CD14-positive monocyte (primary cell): Measurements from ENCODE around the gene PRKD1. TPM values are rescaled to one million over a fixed set of nuclear protein-coding genes. Genes with fewer than 3 reads are reported as not detected.
"Not testable (repeated sequence)": the region's sequence is repeated elsewhere in the genome, so short reads cannot be mapped to it uniquely, and the experiment has no call there.

Experiments used
- DNase-seq, 3 donors: peaks; one replicate each; pipeline ENCODE4 v3.0.0-alpha.2; 2011 to 2022
- H2AFZ ChIP-seq: 2 replicates; pipeline ENCODE4 v1.6.0; 2012; ENCODE audit warnings: mild to moderate bottlenecking, low read depth, low read length, inconsistent platforms; ENCODE audit not compliant: insufficient read depth, poor library complexity, severe bottlenecking
- H3K27ac ChIP-seq, 2 donors: 1 replicate in 1 of 2; 2 replicates in 1 of 2; pipeline ENCODE4 v1.5.1; 2012 to 2013; ENCODE audit warnings: low read length in 2 of 2, control low read depth in 1 of 2, inconsistent platforms in 1 of 2, low read depth in 1 of 2, mild to moderate bottlenecking in 1 of 2
- H3K27me3 ChIP-seq, 2 donors: one replicate each; pipeline versions ENCODE4 v1.6.0 to v1.6.1; 2011 to 2013; ENCODE audit warnings: low read length in 2 of 2; ENCODE audit not compliant: control insufficient read depth in 2 of 2, insufficient read depth in 2 of 2
- H3K36me3 ChIP-seq, 2 donors: replicated peaks in 1 of 2; 1 replicate in 1 of 2; 2 replicates in 1 of 2; pipeline versions ENCODE4 v1.5.1 to v1.6.1; 2012 to 2013; ENCODE audit warnings: low read length in 2 of 2, control low read depth in 1 of 2, inconsistent platforms in 1 of 2, mild to moderate bottlenecking in 1 of 2; ENCODE audit not compliant: insufficient read depth in 2 of 2, control insufficient read depth in 1 of 2
- H3K4me1 ChIP-seq, 2 donors: 1 replicate in 1 of 2; 2 replicates in 1 of 2; pipeline versions ENCODE4 v1.5.1 to v1.6.1; 2012 to 2013; ENCODE audit warnings: low read length in 2 of 2, control low read depth in 1 of 2, inconsistent platforms in 1 of 2, mild to moderate bottlenecking in 1 of 2, moderate library complexity in 1 of 2; ENCODE audit not compliant: insufficient read depth in 2 of 2, control insufficient read depth in 1 of 2
- H3K4me2 ChIP-seq: replicated peaks from 2 replicates; pipeline ENCODE3; 2012; ENCODE audit warnings: low read length, moderate library complexity, mild to moderate bottlenecking; ENCODE audit not compliant: poor library complexity, severe bottlenecking; ENCODE audit errors: extremely low read depth
- H3K4me3 ChIP-seq, 3 experiments: fragments of 200-600 bp in 1 of 3; sonication (generic) in 1 of 3; replicated peaks in 1 of 3; 1 replicate in 2 of 3; 2 replicates in 1 of 3; pipeline ENCODE4 v1.5.1; 2011 to 2013; ENCODE audit warnings: low read length in 3 of 3, mild to moderate bottlenecking in 3 of 3, control low read depth in 2 of 3, low read depth in 2 of 3, inconsistent platforms in 1 of 3, moderate library complexity in 1 of 3
- H3K79me2 ChIP-seq: 2 replicates; pipeline ENCODE4 v1.6.0; 2012; ENCODE audit warnings: mild to moderate bottlenecking, control low read depth, inconsistent platforms, low read length, moderate library complexity; ENCODE audit not compliant: insufficient read depth
- H3K9ac ChIP-seq: 2 replicates; pipeline ENCODE4 v1.6.0; 2017; ENCODE audit warnings: low read length, mild to moderate bottlenecking; ENCODE audit not compliant: insufficient read depth, poor library complexity, severe bottlenecking
- H3K9me3 ChIP-seq, 2 donors: replicated peaks in 1 of 2; 1 replicate in 1 of 2; 2 replicates in 1 of 2; pipeline versions ENCODE4 v1.5.1 to v1.6.1; 2012 to 2013; ENCODE audit warnings: low read length in 2 of 2, control low read depth in 1 of 2; ENCODE audit not compliant: control insufficient read depth in 1 of 2, insufficient read depth in 1 of 2
- H4K20me1 ChIP-seq: 2 replicates; pipeline ENCODE4 v1.6.0; 2012; ENCODE audit warnings: mild to moderate bottlenecking, low read length, control low read depth, moderate library complexity; ENCODE audit not compliant: insufficient read depth
- H3K27ac Mint-ChIP-seq, 7 donors: one replicate each; pipeline ENCODE4 v1.8.0; 2020; ENCODE audit warnings: mild to moderate bottlenecking in 7 of 7, mixed read lengths in 7 of 7, moderate library complexity in 6 of 7, inconsistent platforms in 2 of 7
- H3K27me3 Mint-ChIP-seq, 3 donors: one replicate each; pipeline ENCODE4 v1.8.0; 2021 to 2022; ENCODE audit warnings: low read depth in 3 of 3, mild to moderate bottlenecking in 3 of 3, mixed read lengths in 3 of 3, moderate library complexity in 3 of 3, inconsistent platforms in 1 of 3
- H3K36me3 Mint-ChIP-seq, 2 donors: one replicate each; pipeline ENCODE4 v1.8.0; 2020; ENCODE audit warnings: mixed read lengths in 2 of 2, inconsistent platforms in 1 of 2, mild to moderate bottlenecking in 1 of 2
- H3K4me1 Mint-ChIP-seq: one replicate; pipeline ENCODE4 v1.8.0; 2020; ENCODE audit warnings: mild to moderate bottlenecking, mixed read lengths
- H3K4me3 Mint-ChIP-seq, 2 donors: one replicate each; pipeline ENCODE4 v1.8.0; 2020; ENCODE audit warnings: mild to moderate bottlenecking in 2 of 2, mixed read lengths in 2 of 2, moderate library complexity in 1 of 2
- H3K9me3 Mint-ChIP-seq, 7 donors: one replicate each; pipeline ENCODE4 v1.8.0; 2020 to 2022; ENCODE audit warnings: mixed read lengths in 7 of 7, mild to moderate bottlenecking in 6 of 7, moderate library complexity in 6 of 7, inconsistent platforms in 2 of 7
- CTCF ChIP-seq: fragments of 200-600 bp; IDR thresholded peaks from one replicate; pipeline ENCODE4 v1.8.0; 2022; ENCODE audit warnings: antibody characterized with exemption, mild to moderate bottlenecking
- WGBS: methylation state at CpG from one replicate; pipeline ENCODE4 v1.1.5; 2013; ENCODE audit warnings: missing lambda C conversion rate; ENCODE audit not compliant: insufficient coverage; 5-methylcytosine and 5-hydroxymethylcytosine counted together
- intact Hi-C, 2 donors: fragments of 100-400 bp; cut with micrococcal nuclease; formaldehyde crosslinking; loops; one replicate each; pipeline versions ENCODE4 v1.15.0 to v1.15.1; 2023
- polyA plus RNA-seq, 3 donors: library from polyadenylated mRNA; depleted of rRNA in 1 of 3; unstranded in 2 of 3; stranded (reverse) in 1 of 3; fragments of 300-500 nt in 2 of 3; fragments of >200 nt in 1 of 3; fragmentation: Illumina TruSeq in 2 of 3; gene quantifications; 1 replicate in 2 of 3; 2 replicates in 1 of 3; pipeline ENCODE4 v1.2.3, GENCODE V29; 2012 to 2021

PRKD1 gene
- polyA plus RNA-seq, 3 donors = not detected

GRCh38 chr14:29706700-29707099 lies 220.9 kb downstream of the PRKD1 start:
- H3K27ac ChIP-seq = no peak overlapping the region
- H3K4me3 ChIP-seq = no peak overlapping the region
- intact Hi-C loops = no loop called here
- Mint-ChIP-seq H3K36me3 (no peaks in the 10 kb centered on the region), H3K27ac (no peak overlapping the region), H3K4me3 (no peak overlapping the region), H3K9me3 (peaks cover 0 to 4% (median 0%) of the 10 kb centered on the region in 7 donors), H3K4me1 (no peaks in the 10 kb centered on the region), H3K27me3 (no peaks in the 10 kb centered on the region)
- no peaks in the 10 kb centered on the region for H3K79me2 ChIP-seq
- no peaks in the 10 kb centered on the region for H3K4me1 ChIP-seq
- DNase-seq = no peak
- no CpG with 5 or more reads among the region's 1 CpG for WGBS
- H3K36me3 ChIP-seq = no peaks in the 10 kb centered on the region
- no peaks in the 10 kb centered on the region for H3K27me3 ChIP-seq
- H4K20me1 ChIP-seq = no peaks in the 10 kb centered on the region
- no peak for TF ChIP-seq CTCF
- no peak overlapping the region for H2AFZ ChIP-seq
- H3K9ac ChIP-seq = no peak overlapping the region
- H3K4me2 ChIP-seq = no peak overlapping the region
- H3K9me3 ChIP-seq = peaks cover 0 to 3% of the 10 kb centered on the region in 2 donors

- no peaks in the 10 kb centered on the region for H3K4me1 ChIP-seq
- no peak overlapping the region for H3K9ac ChIP-seq
- no peaks in the 10 kb centered on the region for H3K79me2 ChIP-seq
- Mint-ChIP-seq H3K9me3 (peaks cover 0 to 4% (median 0%) of the 10 kb centered on the region in 7 donors), H3K27me3 (no peaks in the 10 kb centered on the region), H3K4me1 (no peaks in the 10 kb centered on the region), H3K36me3 (no peaks in the 10 kb centered on the region), H3K4me3 (no peak overlapping the region), H3K27ac (no peak overlapping the region)
- no peaks in the 10 kb centered on the region for H3K27me3 ChIP-seq
- WGBS = no CpG with 5 or more reads among the region's 1 CpG
- intact Hi-C loops = no loop called here
- no peaks in the 10 kb centered on the region for H4K20me1 ChIP-seq
- H3K36me3 ChIP-seq = no peaks in the 10 kb centered on the region
- TF ChIP-seq CTCF = no peak
- H3K4me3 ChIP-seq = no peak overlapping the region
- H2AFZ ChIP-seq = no peak overlapping the region
- H3K4me2 ChIP-seq = no peak overlapping the region
- peaks cover 0 to 3% of the 10 kb centered on the region in 2 donors for H3K9me3 ChIP-seq
- no peak for DNase-seq
- H3K27ac ChIP-seq = no peak overlapping the region
Observed at GRCh38 chr14:29705801-29706200, 221.8 kb downstream of the PRKD1 start.

- H3K4me1 ChIP-seq, DNase-seq, H3K4me3 Mint-ChIP-seq, H2AFZ ChIP-seq, H3K9ac ChIP-seq, H3K4me1 Mint-ChIP-seq, H3K27ac Mint-ChIP-seq, H3K79me2 ChIP-seq, H3K4me3 ChIP-seq, H4K20me1 ChIP-seq, H3K4me2 ChIP-seq, intact Hi-C loops, H3K27ac ChIP-seq, H3K27me3 ChIP-seq, H3K36me3 ChIP-seq, H3K36me3 Mint-ChIP-seq, H3K27me3 Mint-ChIP-seq: not testable (repeated sequence)
- peaks cover 3 to 10% of the 10 kb centered on the region in 2 donors for H3K9me3 ChIP-seq
- no CpG with 5 or more reads among the region's 2 CpGs for WGBS
- H3K9me3 Mint-ChIP-seq = peaks cover 0 to 14% (median 5%) of the 10 kb centered on the region in 7 donors
Observed at GRCh38 chr14:29689597-29689996, 238.1 kb downstream of the PRKD1 start.
